Smooth muscle cell (in vitro differentiated cells): ENCODE results near the gene GLRB. TPM values are rescaled to one million over a fixed set of nuclear protein-coding genes. Genes with fewer than 3 reads are reported as not detected.
A peak's percentile ranks its signal among the peaks of the same experiment; 100 is the strongest.

Experiments used
- DNase-seq: peaks from one replicate; lab custom pipeline; 2025; ENCODE audit not compliant: unreplicated experiment; lab: John Stamatoyannopoulos, UW
- H2AFZ ChIP-seq: fragments of 200-600 bp; sonication (generic); 2 replicates; pipeline ENCODE4 v1.6.0; 2016; ENCODE audit warnings: antibody characterized with exemption, low read depth, mild to moderate bottlenecking
- H3F3A ChIP-seq: fragments of 200-600 bp; sonication (generic); 2 replicates; pipeline ENCODE4 v1.6.0; 2017; ENCODE audit warnings: antibody characterized with exemption, low read depth
- H3K27ac ChIP-seq: fragments of 200-600 bp; sonication (generic); 2 replicates; pipeline ENCODE4 v1.5.1; 2016; ENCODE audit warnings: low read depth, mild to moderate bottlenecking
- H3K27me3 ChIP-seq: fragments of 200-600 bp; sonication (generic); 2 replicates; pipeline ENCODE4 v1.6.1; 2016; ENCODE audit warnings: low read depth, mild to moderate bottlenecking
- H3K36me3 ChIP-seq: fragments of 200-600 bp; sonication (generic); 2 replicates; pipeline ENCODE4 v1.5.1; 2016; ENCODE audit warnings: low read depth
- H3K4me1 ChIP-seq: fragments of 200-600 bp; sonication (generic); 2 replicates; pipeline ENCODE4 v1.5.1; 2016; ENCODE audit warnings: low read depth
- H3K4me2 ChIP-seq: fragments of 200-600 bp; sonication (generic); 2 replicates; pipeline ENCODE4 v1.6.0; 2016; ENCODE audit warnings: mild to moderate bottlenecking
- H3K4me3 ChIP-seq: fragments of 200-600 bp; sonication (generic); 2 replicates; pipeline ENCODE4 v1.5.1; 2016; ENCODE audit warnings: mild to moderate bottlenecking
- H3K79me2 ChIP-seq: fragments of 200-600 bp; sonication (generic); 2 replicates; pipeline ENCODE4 v1.6.0; 2016; ENCODE audit warnings: low read depth, mild to moderate bottlenecking
- H3K9ac ChIP-seq: fragments of 200-600 bp; sonication (generic); 2 replicates; pipeline ENCODE4 v1.6.0; 2016; ENCODE audit warnings: low read depth
- H3K9me3 ChIP-seq: fragments of 200-600 bp; sonication (generic); replicated peaks from 2 replicates; pipeline ENCODE4 v1.5.1; 2016; ENCODE audit warnings: low read depth
- H4K20me1 ChIP-seq: fragments of 200-600 bp; sonication (generic); 2 replicates; pipeline ENCODE4 v1.6.0; 2016; ENCODE audit warnings: low read depth
- WGBS: methylation state at CpG from one replicate; pipeline ENCODE4 v1.1.7; 2016; ENCODE audit warnings: low lambda C conversion rate; 5-methylcytosine and 5-hydroxymethylcytosine counted together
- polyA plus RNA-seq: library from polyadenylated mRNA; unstranded; fragments of >200 nt; fragmentation: Nextera tagmentation; extraction: Ambion mirVana; gene quantifications from 2 replicates; pipeline ENCODE4 v1.2.1, GENCODE V29; 2016
- total RNA-seq: library from RNA; depleted of rRNA; stranded (reverse); fragments of >200 nt; gene quantifications from 2 replicates; pipeline ENCODE4 v1.2.3, GENCODE V29; 2014
- TF ChIP-seq, protein P1 (sequence below): fragments of 200-600 bp; sonication (generic); IDR thresholded peaks from 2 replicates; pipeline ENCODE4 v1.5.1; 2017; ENCODE audit warnings: borderline replicate concordance, mild to moderate bottlenecking, antibody characterized with exemption; ENCODE audit not compliant: insufficient read depth, poor library complexity, severe bottlenecking

The GLRB gene
- 4.8 and 14.2 TPM in 2 replicates for total RNA-seq
- 4.0 and 4.8 TPM in 2 replicates for polyA plus RNA-seq

DNA sequence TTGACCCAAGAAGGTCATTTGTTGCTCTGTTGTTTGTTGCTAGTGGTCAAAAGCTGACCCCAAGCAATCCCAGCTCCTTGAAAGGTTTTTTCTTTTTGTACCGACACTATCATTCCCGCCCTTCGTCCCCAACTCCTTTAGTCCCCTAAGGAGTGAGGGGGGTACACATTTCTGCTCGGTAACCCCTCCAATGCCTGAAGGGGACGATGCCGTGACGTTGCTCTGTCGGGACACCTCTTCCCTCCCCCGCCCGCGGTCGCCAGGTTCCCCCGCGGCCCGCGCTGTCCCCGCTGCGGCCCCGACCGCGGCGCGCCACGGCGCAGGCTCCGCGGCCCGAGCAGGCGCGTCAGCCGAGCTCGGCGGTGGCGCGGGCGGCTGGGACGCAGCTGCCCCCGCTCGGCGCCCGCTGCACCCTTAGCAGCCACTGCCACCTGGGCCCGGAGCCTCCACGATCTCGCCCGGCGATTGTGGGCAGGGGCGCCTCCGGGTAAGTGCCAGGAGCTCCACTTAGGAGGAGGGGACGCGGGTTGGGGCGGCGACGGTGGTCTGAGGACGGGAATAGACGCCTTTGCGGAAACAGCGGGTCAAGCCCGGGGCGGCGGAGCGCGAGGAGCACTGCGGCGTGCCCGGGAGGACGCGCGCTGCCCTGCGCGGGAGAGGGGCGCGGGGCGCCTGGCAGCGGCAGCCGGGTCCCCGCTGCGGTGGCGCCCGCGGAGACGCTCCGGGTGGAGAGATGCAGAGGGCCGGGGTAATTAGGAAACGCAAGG lies at the start of gene GLRB:
TSS of gene GLRB (plus strand) at position 340 of the 767 bp plus-strand sequence. CDS start 1,875 bp downstream, outside the sequence.
- peaks cover 24% of the 10 kb centered on the region for H3K27me3 ChIP-seq
- H3K4me1 ChIP-seq, result no peaks in the 10 kb centered on the region
- no peaks in the 10 kb centered on the region for H3K36me3 ChIP-seq
- no peaks in the 10 kb centered on the region for H3F3A ChIP-seq
- no peaks in the 10 kb centered on the region for H4K20me1 ChIP-seq
- peak; percentile 37 for DNase-seq
- peak within 1 kb of the TSS; percentile 76 for H3K4me3 ChIP-seq
- H3K9ac ChIP-seq, result no peak within 1 kb of the TSS
- TF ChIP-seq, protein P1, sequence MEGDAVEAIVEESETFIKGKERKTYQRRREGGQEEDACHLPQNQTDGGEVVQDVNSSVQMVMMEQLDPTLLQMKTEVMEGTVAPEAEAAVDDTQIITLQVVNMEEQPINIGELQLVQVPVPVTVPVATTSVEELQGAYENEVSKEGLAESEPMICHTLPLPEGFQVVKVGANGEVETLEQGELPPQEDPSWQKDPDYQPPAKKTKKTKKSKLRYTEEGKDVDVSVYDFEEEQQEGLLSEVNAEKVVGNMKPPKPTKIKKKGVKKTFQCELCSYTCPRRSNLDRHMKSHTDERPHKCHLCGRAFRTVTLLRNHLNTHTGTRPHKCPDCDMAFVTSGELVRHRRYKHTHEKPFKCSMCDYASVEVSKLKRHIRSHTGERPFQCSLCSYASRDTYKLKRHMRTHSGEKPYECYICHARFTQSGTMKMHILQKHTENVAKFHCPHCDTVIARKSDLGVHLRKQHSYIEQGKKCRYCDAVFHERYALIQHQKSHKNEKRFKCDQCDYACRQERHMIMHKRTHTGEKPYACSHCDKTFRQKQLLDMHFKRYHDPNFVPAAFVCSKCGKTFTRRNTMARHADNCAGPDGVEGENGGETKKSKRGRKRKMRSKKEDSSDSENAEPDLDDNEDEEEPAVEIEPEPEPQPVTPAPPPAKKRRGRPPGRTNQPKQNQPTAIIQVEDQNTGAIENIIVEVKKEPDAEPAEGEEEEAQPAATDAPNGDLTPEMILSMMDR, result no peak
- no peak within 1 kb of the TSS for H3K27ac ChIP-seq
- peak within 1 kb of the TSS; percentile 92 for H3K4me2 ChIP-seq
- H3K79me2 ChIP-seq, result no peaks in the 10 kb centered on the region
- H3K9me3 ChIP-seq, result no peaks in the 10 kb centered on the region
- WGBS, result 1% methylated on average over 63 of the region's 84 CpGs
- H2AFZ ChIP-seq, result peak within 1 kb of the TSS; percentile 97

DNA sequence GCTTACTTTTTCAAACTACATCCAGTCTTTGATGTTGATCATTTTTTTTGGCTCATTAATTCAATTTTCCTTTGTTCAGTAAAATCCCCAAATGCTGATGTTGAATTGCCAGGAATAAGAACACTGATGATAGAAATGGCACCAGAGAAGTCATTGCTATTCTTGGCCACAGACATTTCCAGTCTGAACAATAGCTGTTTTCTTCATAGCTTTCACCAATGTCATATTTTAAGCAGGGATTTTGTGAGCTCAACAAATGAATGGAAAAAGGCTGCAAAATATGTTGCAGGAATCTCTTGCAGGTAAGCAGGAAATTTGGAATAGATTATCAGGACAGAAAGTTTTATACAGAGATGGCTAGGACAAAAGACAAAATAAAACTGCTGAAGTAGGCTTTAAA lies 40.5 kb upstream of the GLRB start:
- H4K20me1 ChIP-seq, result no peaks in the 10 kb centered on the region
- TF ChIP-seq, protein P1, result no peak
- H3K4me1 ChIP-seq, result no peaks in the 10 kb centered on the region
- no peaks in the 10 kb centered on the region for H3K27me3 ChIP-seq
- H3K36me3 ChIP-seq, result no peaks in the 10 kb centered on the region
- no peaks in the 10 kb centered on the region for H3K79me2 ChIP-seq
- peak overlapping the region; percentile 62 for H2AFZ ChIP-seq
- no peak overlapping the region for H3K4me2 ChIP-seq
- H3K9me3 ChIP-seq, result no peaks in the 10 kb centered on the region
- no peak overlapping the region for H3K27ac ChIP-seq
- no peaks in the 10 kb centered on the region for H3F3A ChIP-seq
- no peak overlapping the region for H3K9ac ChIP-seq
- DNase-seq, result no peak
- no peak overlapping the region for H3K4me3 ChIP-seq

DNA sequence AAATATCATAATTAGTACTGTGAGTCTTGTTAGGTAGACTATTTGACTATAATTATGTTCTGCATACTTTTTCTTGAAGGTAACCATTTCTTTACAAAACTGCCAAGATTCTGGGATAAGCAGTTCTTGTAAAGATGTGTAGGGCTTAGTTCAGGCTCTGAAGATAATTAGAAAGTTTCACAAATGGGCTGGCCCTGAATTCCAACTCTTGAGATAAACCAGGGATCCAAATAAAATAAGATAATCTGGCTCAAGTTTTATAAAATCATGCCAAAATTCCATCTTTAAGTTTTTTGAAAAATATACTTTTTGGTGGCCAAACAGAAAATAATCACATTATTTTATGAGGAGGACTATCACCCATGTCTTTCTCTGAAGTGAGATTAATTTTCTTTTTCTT lies 35.5 kb upstream of the GLRB start:
- no peaks in the 10 kb centered on the region for H3K9me3 ChIP-seq
- no peaks in the 10 kb centered on the region for H3K36me3 ChIP-seq
- TF ChIP-seq, protein P1, result no peak
- peaks cover 6% of the 10 kb centered on the region for H3K4me1 ChIP-seq
- H2AFZ ChIP-seq, result peak overlapping the region; percentile 66
- peak overlapping the region; percentile 18 for H3K27ac ChIP-seq
- no peaks in the 10 kb centered on the region for H3F3A ChIP-seq
- H4K20me1 ChIP-seq, result no peaks in the 10 kb centered on the region
- H3K4me3 ChIP-seq, result no peak overlapping the region
- no peak overlapping the region for H3K9ac ChIP-seq
- no peak for DNase-seq
- no peaks in the 10 kb centered on the region for H3K79me2 ChIP-seq
- no peaks in the 10 kb centered on the region for H3K27me3 ChIP-seq
- no peak overlapping the region for H3K4me2 ChIP-seq

DNA sequence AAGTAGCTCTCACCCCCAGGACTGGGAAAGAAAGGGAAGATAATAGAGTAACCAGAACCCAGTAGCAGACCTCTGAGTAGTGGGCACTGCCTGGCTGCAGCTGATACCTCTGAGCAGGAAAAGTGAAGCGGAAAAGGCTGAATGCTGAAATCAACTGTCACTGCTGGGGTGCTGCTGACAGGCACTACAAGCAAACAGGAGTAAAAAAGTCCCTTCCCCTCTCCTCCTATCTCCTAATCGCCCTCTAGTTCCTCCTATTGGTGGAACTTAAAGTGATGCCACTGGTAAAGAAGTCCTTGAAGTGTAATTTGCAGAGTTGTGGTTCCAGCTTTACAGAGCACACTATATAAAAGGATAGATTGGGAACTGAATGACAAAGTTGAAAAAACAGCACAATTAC lies 32.8 kb upstream of the GLRB start:
- peak overlapping the region; percentile 34 for H3K4me2 ChIP-seq
- 19% methylated on average over 2 of the region's 2 CpGs for WGBS
- H3K27ac ChIP-seq, result no peak overlapping the region
- no peak for DNase-seq
- H3F3A ChIP-seq, result no peaks in the 10 kb centered on the region
- peak overlapping the region; percentile 64 for H2AFZ ChIP-seq
- no peaks in the 10 kb centered on the region for H3K9me3 ChIP-seq
- H4K20me1 ChIP-seq, result no peaks in the 10 kb centered on the region
- no peaks in the 10 kb centered on the region for H3K27me3 ChIP-seq
- no peak overlapping the region for H3K9ac ChIP-seq
- TF ChIP-seq, protein P1, result peak; percentile 10
- no peaks in the 10 kb centered on the region for H3K36me3 ChIP-seq
- no peak overlapping the region for H3K4me3 ChIP-seq
- no peaks in the 10 kb centered on the region for H3K79me2 ChIP-seq
- peaks cover 6% of the 10 kb centered on the region for H3K4me1 ChIP-seq
